DOHH2 (cell line): Measurements from ENCODE around the gene SIK1.

ENCODE experiments used
- EZH2phosphoT487 ChIP-seq: fragments of 200-600 bp; sonication (generic); IDR thresholded peaks from 2 replicates; pipeline ENCODE4 v1.6.1; 2017; ENCODE audit warnings: borderline replicate concordance, mild to moderate bottlenecking, antibody characterized with exemption, low read length, moderate library complexity, mixed read lengths
- TF ChIP-seq, protein P1 (sequence below): fragments of 200-600 bp; sonication (generic); IDR thresholded peaks from one replicate; pipeline ENCODE4 v1.5.1; 2014; ENCODE audit warnings: antibody characterized with exemption, mild to moderate bottlenecking, low read depth, low read length; ENCODE audit not compliant: poor library complexity, severe bottlenecking

- TF ChIP-seq, protein P1, sequence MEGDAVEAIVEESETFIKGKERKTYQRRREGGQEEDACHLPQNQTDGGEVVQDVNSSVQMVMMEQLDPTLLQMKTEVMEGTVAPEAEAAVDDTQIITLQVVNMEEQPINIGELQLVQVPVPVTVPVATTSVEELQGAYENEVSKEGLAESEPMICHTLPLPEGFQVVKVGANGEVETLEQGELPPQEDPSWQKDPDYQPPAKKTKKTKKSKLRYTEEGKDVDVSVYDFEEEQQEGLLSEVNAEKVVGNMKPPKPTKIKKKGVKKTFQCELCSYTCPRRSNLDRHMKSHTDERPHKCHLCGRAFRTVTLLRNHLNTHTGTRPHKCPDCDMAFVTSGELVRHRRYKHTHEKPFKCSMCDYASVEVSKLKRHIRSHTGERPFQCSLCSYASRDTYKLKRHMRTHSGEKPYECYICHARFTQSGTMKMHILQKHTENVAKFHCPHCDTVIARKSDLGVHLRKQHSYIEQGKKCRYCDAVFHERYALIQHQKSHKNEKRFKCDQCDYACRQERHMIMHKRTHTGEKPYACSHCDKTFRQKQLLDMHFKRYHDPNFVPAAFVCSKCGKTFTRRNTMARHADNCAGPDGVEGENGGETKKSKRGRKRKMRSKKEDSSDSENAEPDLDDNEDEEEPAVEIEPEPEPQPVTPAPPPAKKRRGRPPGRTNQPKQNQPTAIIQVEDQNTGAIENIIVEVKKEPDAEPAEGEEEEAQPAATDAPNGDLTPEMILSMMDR, result no peak
- TF ChIP-seq EZH2phosphoT487, result no peak
These were observed 54.1 kb downstream of the SIK1 start for GRCh38 chr21:43372663-43373361.
